DOHH2 (cell line): ENCODE results near the gene KLHDC4.

ENCODE experiments used
- EZH2phosphoT487 ChIP-seq: fragments of 200-600 bp; sonication (generic); IDR thresholded peaks from 2 replicates; pipeline ENCODE4 v1.6.1; 2017; ENCODE audit warnings: borderline replicate concordance, mild to moderate bottlenecking, antibody characterized with exemption, low read length, moderate library complexity, mixed read lengths
- TF ChIP-seq, protein P1 (sequence below): fragments of 200-600 bp; sonication (generic); IDR thresholded peaks from one replicate; pipeline ENCODE4 v1.5.1; 2014; ENCODE audit warnings: antibody characterized with exemption, mild to moderate bottlenecking, low read depth, low read length; ENCODE audit not compliant: poor library complexity, severe bottlenecking

DNA sequence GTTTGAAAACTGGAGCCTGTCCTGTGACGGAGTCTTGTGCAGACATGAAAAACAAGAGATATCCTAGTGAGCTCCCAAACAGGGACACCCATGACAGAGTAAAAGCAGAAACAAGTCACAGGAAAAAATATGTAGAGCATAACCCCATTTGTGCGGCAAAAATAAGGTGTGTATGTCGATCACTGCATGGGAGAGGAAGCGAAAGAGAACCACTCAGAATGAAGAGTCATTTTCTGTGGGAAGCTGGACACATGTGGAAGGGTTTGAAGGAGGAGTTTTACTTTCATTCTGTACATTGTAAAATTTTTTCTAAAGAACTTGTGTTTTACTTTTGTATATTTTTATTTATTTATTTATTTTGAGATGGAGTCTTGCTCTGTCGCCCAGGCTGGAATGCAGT is 91.4 kb downstream of the KLHDC4 start:
- TF ChIP-seq, protein P1, sequence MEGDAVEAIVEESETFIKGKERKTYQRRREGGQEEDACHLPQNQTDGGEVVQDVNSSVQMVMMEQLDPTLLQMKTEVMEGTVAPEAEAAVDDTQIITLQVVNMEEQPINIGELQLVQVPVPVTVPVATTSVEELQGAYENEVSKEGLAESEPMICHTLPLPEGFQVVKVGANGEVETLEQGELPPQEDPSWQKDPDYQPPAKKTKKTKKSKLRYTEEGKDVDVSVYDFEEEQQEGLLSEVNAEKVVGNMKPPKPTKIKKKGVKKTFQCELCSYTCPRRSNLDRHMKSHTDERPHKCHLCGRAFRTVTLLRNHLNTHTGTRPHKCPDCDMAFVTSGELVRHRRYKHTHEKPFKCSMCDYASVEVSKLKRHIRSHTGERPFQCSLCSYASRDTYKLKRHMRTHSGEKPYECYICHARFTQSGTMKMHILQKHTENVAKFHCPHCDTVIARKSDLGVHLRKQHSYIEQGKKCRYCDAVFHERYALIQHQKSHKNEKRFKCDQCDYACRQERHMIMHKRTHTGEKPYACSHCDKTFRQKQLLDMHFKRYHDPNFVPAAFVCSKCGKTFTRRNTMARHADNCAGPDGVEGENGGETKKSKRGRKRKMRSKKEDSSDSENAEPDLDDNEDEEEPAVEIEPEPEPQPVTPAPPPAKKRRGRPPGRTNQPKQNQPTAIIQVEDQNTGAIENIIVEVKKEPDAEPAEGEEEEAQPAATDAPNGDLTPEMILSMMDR: no peak
- no peak for TF ChIP-seq EZH2phosphoT487
